ENCODE data around the gene KCMF1. TPM values are rescaled to one million over a fixed set of nuclear protein-coding genes. Genes with fewer than 3 reads are reported as not detected.

KCMF1 gene
- polyA plus RNA-seq, 3 donors = 22.5 to 52.9 (median 28.5) TPM

GRCh38 chr2:85062565-85062964, 91.6 kb downstream of the KCMF1 start:
- peaks cover 18 to 22% of the 10 kb centered on the region in 2 donors for H3K4me1 ChIP-seq (ENCODE audit: control insufficient read depth in 1 of 2, insufficient read depth in 2 of 2, low read length in 2 of 2)
- Mint-ChIP-seq H3K27ac (no peak overlapping the region), H3K27me3 (ENCODE audit: low read depth in 3 of 3) (peaks cover 8 to 10% (median 9%) of the 10 kb centered on the region in 3 donors), H3K4me3 (no peak overlapping the region), H3K9me3 (peaks cover 0 to 4% (median 0%) of the 10 kb centered on the region in 7 donors), H3K36me3 (no peaks in the 10 kb centered on the region), H3K4me1 (peaks cover 27% of the 10 kb centered on the region)
- H3K27ac ChIP-seq (ENCODE audit: low read depth in 1 of 2, low read length in 2 of 2) = no peak overlapping the region
- H3K9ac ChIP-seq (ENCODE audit: insufficient read depth, low read length, poor library complexity, severe bottlenecking) = no peak overlapping the region
- H3K9me3 ChIP-seq (replicated peaks in 1 of 2; ENCODE audit: control insufficient read depth in 1 of 2, insufficient read depth in 1 of 2, low read length in 2 of 2) = no peaks in the 10 kb centered on the region
- H4K20me1 ChIP-seq (ENCODE audit: insufficient read depth, low read length) = no peaks in the 10 kb centered on the region
- WGBS (ENCODE audit: insufficient coverage) = 89% methylated on average over 3 of the region's 6 CpGs
- H3K36me3 ChIP-seq (replicated peaks in 1 of 2; ENCODE audit: control insufficient read depth in 1 of 2, insufficient read depth in 2 of 2, low read length in 2 of 2) = no peaks in the 10 kb centered on the region
- TF ChIP-seq, protein P1, sequence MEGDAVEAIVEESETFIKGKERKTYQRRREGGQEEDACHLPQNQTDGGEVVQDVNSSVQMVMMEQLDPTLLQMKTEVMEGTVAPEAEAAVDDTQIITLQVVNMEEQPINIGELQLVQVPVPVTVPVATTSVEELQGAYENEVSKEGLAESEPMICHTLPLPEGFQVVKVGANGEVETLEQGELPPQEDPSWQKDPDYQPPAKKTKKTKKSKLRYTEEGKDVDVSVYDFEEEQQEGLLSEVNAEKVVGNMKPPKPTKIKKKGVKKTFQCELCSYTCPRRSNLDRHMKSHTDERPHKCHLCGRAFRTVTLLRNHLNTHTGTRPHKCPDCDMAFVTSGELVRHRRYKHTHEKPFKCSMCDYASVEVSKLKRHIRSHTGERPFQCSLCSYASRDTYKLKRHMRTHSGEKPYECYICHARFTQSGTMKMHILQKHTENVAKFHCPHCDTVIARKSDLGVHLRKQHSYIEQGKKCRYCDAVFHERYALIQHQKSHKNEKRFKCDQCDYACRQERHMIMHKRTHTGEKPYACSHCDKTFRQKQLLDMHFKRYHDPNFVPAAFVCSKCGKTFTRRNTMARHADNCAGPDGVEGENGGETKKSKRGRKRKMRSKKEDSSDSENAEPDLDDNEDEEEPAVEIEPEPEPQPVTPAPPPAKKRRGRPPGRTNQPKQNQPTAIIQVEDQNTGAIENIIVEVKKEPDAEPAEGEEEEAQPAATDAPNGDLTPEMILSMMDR (IDR thresholded peaks at IDR 0.05) = no peak
- DNase-seq = no peak
- H3K4me3 ChIP-seq (replicated peaks in 1 of 3; ENCODE audit: low read depth in 2 of 3, low read length in 3 of 3) = no peak overlapping the region
- H2AFZ ChIP-seq (ENCODE audit: insufficient read depth, low read depth, low read length, poor library complexity, severe bottlenecking) = no peak overlapping the region
- no peak overlapping the region for H3K4me2 ChIP-seq (replicated peaks; ENCODE audit: extremely low read depth, low read length, poor library complexity, severe bottlenecking)
- no peaks in the 10 kb centered on the region for H3K27me3 ChIP-seq (ENCODE audit: control insufficient read depth in 2 of 2, insufficient read depth in 2 of 2, low read length in 2 of 2)
- no peaks in the 10 kb centered on the region for H3K79me2 ChIP-seq (ENCODE audit: insufficient read depth, low read length)
- intact Hi-C loops (cut with micrococcal nuclease) = no loop called here

- Histone ChIP-seq H2AFZ (ENCODE audit: insufficient read depth, low read depth, low read length, poor library complexity, severe bottlenecking) (no peak overlapping the region), H3K9ac (ENCODE audit: insufficient read depth, low read length, poor library complexity, severe bottlenecking) (no peak overlapping the region), H3K4me2 (replicated peaks; ENCODE audit: extremely low read depth, low read length, poor library complexity, severe bottlenecking) (no peak overlapping the region), H4K20me1 (ENCODE audit: insufficient read depth, low read length) (no peaks in the 10 kb centered on the region), H3K9me3 (replicated peaks in 1 of 2; ENCODE audit: control insufficient read depth in 1 of 2, insufficient read depth in 1 of 2, low read length in 2 of 2) (no peaks in the 10 kb centered on the region), H3K27me3 (ENCODE audit: control insufficient read depth in 2 of 2, insufficient read depth in 2 of 2, low read length in 2 of 2) (no peaks in the 10 kb centered on the region), H3K36me3 (replicated peaks in 1 of 2; ENCODE audit: control insufficient read depth in 1 of 2, insufficient read depth in 2 of 2, low read length in 2 of 2) (no peaks in the 10 kb centered on the region), H3K27ac (ENCODE audit: low read depth in 1 of 2, low read length in 2 of 2) (no peak overlapping the region), H3K79me2 (ENCODE audit: insufficient read depth, low read length) (no peaks in the 10 kb centered on the region), H3K4me1 (ENCODE audit: control insufficient read depth in 1 of 2, insufficient read depth in 2 of 2, low read length in 2 of 2) (peaks cover 5 to 9% of the 10 kb centered on the region in 2 donors), H3K4me3 (replicated peaks in 1 of 3; ENCODE audit: low read depth in 2 of 3, low read length in 3 of 3) (no peak overlapping the region)
- Mint-ChIP-seq H3K36me3 (no peaks in the 10 kb centered on the region), H3K4me3 (no peak overlapping the region), H3K4me1 (peaks cover 15% of the 10 kb centered on the region), H3K27me3 (ENCODE audit: low read depth in 3 of 3) (peaks cover 8 to 10% (median 9%) of the 10 kb centered on the region in 3 donors), H3K27ac (peak overlapping the region in 1 of 7 donors; percentile 17), H3K9me3 (peaks cover 0 to 4% (median 0%) of the 10 kb centered on the region in 7 donors)
- TF ChIP-seq, protein P1 (IDR thresholded peaks at IDR 0.05) = no peak
- no CpG with 5 or more reads among the region's 5 CpGs for WGBS (ENCODE audit: insufficient coverage)
- DNase-seq = no peak
- intact Hi-C loops (cut with micrococcal nuclease) = no loop called here
These were observed 93.1 kb downstream of the KCMF1 start for GRCh38 chr2:85063981-85064599.
